Mesenchymal stem cell (in vitro differentiated cells and primary cell): Measurements from ENCODE around the gene FRMD4A.

Experiments
- DNase-seq: peaks from one replicate; pipeline ENCODE4 v3.0.0-alpha.2; 2013
- H2AFZ ChIP-seq: one replicate; pipeline ENCODE4 v1.6.1; 2013; ENCODE audit warnings: low read depth, mild to moderate bottlenecking, control low read depth, inconsistent platforms, low read length, moderate library complexity
- H2AK5ac ChIP-seq: 2 replicates; pipeline ENCODE4 v1.6.1; 2013; ENCODE audit warnings: low read length, moderate library complexity, mild to moderate bottlenecking, inconsistent platforms; ENCODE audit not compliant: severe bottlenecking
- H2BK120ac ChIP-seq: one replicate; pipeline ENCODE4 v1.6.1; 2013; ENCODE audit warnings: low read depth, mild to moderate bottlenecking, inconsistent platforms, low read length, moderate library complexity
- H2BK12ac ChIP-seq, 2 experiments: one replicate each; pipeline ENCODE4 v1.6.1; 2013; ENCODE audit warnings: inconsistent platforms in 2 of 2, low read length in 2 of 2, mild to moderate bottlenecking in 2 of 2, moderate library complexity in 2 of 2, control low read depth in 1 of 2
- H2BK15ac ChIP-seq: one replicate; pipeline ENCODE4 v1.6.1; 2013; ENCODE audit warnings: mild to moderate bottlenecking, low read depth, inconsistent platforms; ENCODE audit not compliant: poor library complexity, severe bottlenecking
- H2BK5ac ChIP-seq: 2 replicates; pipeline ENCODE4 v1.6.1; 2013; ENCODE audit warnings: low read depth, mild to moderate bottlenecking, low read length, control low read depth, inconsistent platforms; ENCODE audit not compliant: poor library complexity, severe bottlenecking
- H3K14ac ChIP-seq, 2 experiments: one replicate each; pipeline ENCODE4 v1.6.1; 2013; ENCODE audit warnings: inconsistent platforms in 2 of 2, low read length in 2 of 2, control low read depth in 1 of 2, mild to moderate bottlenecking in 1 of 2, moderate library complexity in 1 of 2
- H3K18ac ChIP-seq, 2 experiments: one replicate each; pipeline ENCODE4 v1.6.1; 2013; ENCODE audit warnings: inconsistent platforms in 2 of 2, low read length in 2 of 2, control low read depth in 1 of 2, low read depth in 1 of 2, mild to moderate bottlenecking in 1 of 2
- H3K23ac ChIP-seq, 2 experiments: one replicate each; pipeline ENCODE4 v1.6.1; 2013; ENCODE audit warnings: inconsistent platforms in 2 of 2, low read length in 2 of 2, mild to moderate bottlenecking in 2 of 2, moderate library complexity in 2 of 2, control low read depth in 1 of 2
- H3K27ac ChIP-seq: 2 replicates; pipeline ENCODE4 v1.5.1; 2013; ENCODE audit warnings: mild to moderate bottlenecking, moderate library complexity, low read length, control low read depth, inconsistent platforms; ENCODE audit not compliant: poor library complexity, severe bottlenecking
- H3K27me3 ChIP-seq, 2 experiments: 2 replicates each; pipeline versions ENCODE4 v1.6.1 to v1.7.0; 2013; ENCODE audit warnings: low read length in 2 of 2, mild to moderate bottlenecking in 2 of 2, moderate library complexity in 2 of 2, control low read depth in 1 of 2, inconsistent platforms in 1 of 2; ENCODE audit not compliant: control insufficient read depth in 1 of 2, insufficient read depth in 1 of 2
- H3K36me3 ChIP-seq, 2 experiments: 2 replicates each; pipeline versions ENCODE4 v1.6.1 to v1.7.0; 2013; ENCODE audit warnings: low read length in 2 of 2, control low read depth in 1 of 2, inconsistent platforms in 1 of 2, low read depth in 1 of 2, mild to moderate bottlenecking in 1 of 2; ENCODE audit not compliant: insufficient read depth in 2 of 2, control insufficient read depth in 1 of 2
- H3K4ac ChIP-seq, 2 experiments: one replicate each; pipeline ENCODE4 v1.6.1; 2013; ENCODE audit warnings: inconsistent platforms in 2 of 2, low read length in 2 of 2, mild to moderate bottlenecking in 2 of 2, moderate library complexity in 2 of 2, control low read depth in 1 of 2, low read depth in 1 of 2
- H3K4me1 ChIP-seq: 2 replicates; pipeline ENCODE4 v1.6.1; 2013; ENCODE audit warnings: low read depth, low read length, control low read depth; ENCODE audit not compliant: control insufficient read depth, insufficient read depth
- H3K4me2 ChIP-seq: 2 replicates; pipeline ENCODE4 v1.6.1; 2013; ENCODE audit warnings: low read length, mild to moderate bottlenecking, inconsistent platforms; ENCODE audit not compliant: poor library complexity, severe bottlenecking
- H3K4me3 ChIP-seq, 2 experiments: 2 replicates each; pipeline versions ENCODE4 v1.5.1 to v1.7.0; 2013; ENCODE audit warnings: low read length in 2 of 2, mild to moderate bottlenecking in 2 of 2, control low read depth in 1 of 2, low read depth in 1 of 2; ENCODE audit not compliant: insufficient read depth in 1 of 2
- H3K79me1 ChIP-seq: replicated peaks from 2 replicates; pipeline ENCODE4 v1.6.1; 2013; ENCODE audit warnings: mild to moderate bottlenecking, control low read depth, low read length, inconsistent platforms; ENCODE audit not compliant: poor library complexity, severe bottlenecking
- H3K9ac ChIP-seq: 2 replicates; pipeline ENCODE4 v1.7.0; 2013; ENCODE audit warnings: mild to moderate bottlenecking, low read length, moderate library complexity
- H3K9me3 ChIP-seq: 2 replicates; pipeline ENCODE4 v1.7.0; 2013; ENCODE audit warnings: mild to moderate bottlenecking, low read length; ENCODE audit not compliant: control insufficient read depth
- H4K8ac ChIP-seq: one replicate; pipeline ENCODE4 v1.6.1; 2013; ENCODE audit warnings: inconsistent platforms, mild to moderate bottlenecking, low read length, moderate library complexity
- H4K91ac ChIP-seq: one replicate; pipeline ENCODE4 v1.6.1; 2013; ENCODE audit warnings: mild to moderate bottlenecking, low read length, inconsistent platforms
- WGBS: methylation state at CpG from one replicate; pipeline ENCODE4 v1.1.7; 2013; ENCODE audit warnings: mixed read lengths; 5-methylcytosine and 5-hydroxymethylcytosine counted together

FRMD4A gene

DNA sequence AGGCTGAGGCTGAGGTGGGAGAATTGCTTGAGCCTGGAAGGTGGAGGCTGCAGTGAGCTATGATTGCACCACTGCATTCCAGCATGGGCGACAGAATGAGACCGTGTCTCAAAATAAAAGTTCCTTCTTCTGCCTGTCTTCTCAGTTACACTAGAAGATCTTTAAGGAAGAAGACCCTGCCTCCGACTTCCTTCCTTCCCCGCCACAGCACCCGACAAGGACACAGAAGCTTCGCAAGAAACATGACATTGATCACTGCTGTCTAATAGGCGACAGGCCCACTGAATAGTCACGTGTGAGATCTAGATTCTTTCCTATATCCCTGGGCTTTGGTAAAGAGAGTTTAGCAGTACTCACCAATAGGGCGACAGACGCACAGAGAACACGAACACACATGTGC lies 625.8 kb downstream of the FRMD4A start:
- Histone ChIP-seq H2BK5ac (no peak overlapping the region), H3K9me3 (no peaks in the 10 kb centered on the region), H3K79me1 (peaks cover 5% of the 10 kb centered on the region)

DNA sequence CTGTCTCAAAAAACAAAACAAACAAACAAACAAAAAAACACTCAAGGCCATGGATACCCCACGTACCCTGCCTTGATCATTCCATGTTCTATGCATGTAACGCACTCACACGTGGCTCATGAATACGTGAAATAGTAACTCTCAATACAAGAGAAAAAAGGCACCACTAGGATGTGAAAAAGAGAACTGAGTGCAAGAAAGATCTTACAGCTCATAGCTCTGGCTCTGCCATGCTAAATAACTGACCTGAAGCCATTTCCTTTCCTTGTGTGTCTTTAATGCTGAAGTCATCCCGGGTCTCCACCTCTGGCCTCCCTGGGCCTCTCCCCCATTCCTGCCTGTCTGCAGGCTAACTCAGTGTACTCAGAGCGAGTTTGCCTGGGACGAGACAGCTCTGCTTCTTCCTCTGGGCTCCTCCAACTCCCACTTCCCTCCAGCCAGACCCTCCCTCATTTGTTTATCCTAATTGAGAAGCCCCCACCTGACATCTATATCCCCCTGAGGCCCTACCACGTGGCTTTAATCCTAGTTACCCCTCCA lies 626.7 kb downstream of the FRMD4A start:
- 86% methylated on average over 8 of the region's 8 CpGs for whole genome bisulfite sequencing
- no peak overlapping the region for H3K23ac ChIP-seq

More for the DNA sequence above, 625.8 kb downstream of the FRMD4A start:
- Histone ChIP-seq H3K4ac (no peak overlapping the region), H2BK12ac (no peak overlapping the region), H4K91ac (no peak overlapping the region), H3K27me3 (no peaks in the 10 kb centered on the region), H3K9ac (no peak overlapping the region), H3K36me3 (peaks cover 16 to 42% of the 10 kb centered on the region in 2 experiments), H3K27ac (peak overlapping the region; percentile 6), H3K23ac (no peak overlapping the region), H2BK120ac (no peak overlapping the region), H2AK5ac (no peak overlapping the region), H3K4me2 (peak overlapping the region; percentile 86), H3K4me3 (peak overlapping the region; percentile 38 to 86), H3K14ac (no peak overlapping the region), H3K4me1 (peaks cover 34% of the 10 kb centered on the region), H3K18ac (no peak overlapping the region), H2BK15ac (no peak overlapping the region), H4K8ac (no peak overlapping the region), H2AFZ (no peak overlapping the region)
- 86% methylated on average over 11 of the region's 11 CpGs for WGBS
- DNase-seq, result no peak

DNA sequence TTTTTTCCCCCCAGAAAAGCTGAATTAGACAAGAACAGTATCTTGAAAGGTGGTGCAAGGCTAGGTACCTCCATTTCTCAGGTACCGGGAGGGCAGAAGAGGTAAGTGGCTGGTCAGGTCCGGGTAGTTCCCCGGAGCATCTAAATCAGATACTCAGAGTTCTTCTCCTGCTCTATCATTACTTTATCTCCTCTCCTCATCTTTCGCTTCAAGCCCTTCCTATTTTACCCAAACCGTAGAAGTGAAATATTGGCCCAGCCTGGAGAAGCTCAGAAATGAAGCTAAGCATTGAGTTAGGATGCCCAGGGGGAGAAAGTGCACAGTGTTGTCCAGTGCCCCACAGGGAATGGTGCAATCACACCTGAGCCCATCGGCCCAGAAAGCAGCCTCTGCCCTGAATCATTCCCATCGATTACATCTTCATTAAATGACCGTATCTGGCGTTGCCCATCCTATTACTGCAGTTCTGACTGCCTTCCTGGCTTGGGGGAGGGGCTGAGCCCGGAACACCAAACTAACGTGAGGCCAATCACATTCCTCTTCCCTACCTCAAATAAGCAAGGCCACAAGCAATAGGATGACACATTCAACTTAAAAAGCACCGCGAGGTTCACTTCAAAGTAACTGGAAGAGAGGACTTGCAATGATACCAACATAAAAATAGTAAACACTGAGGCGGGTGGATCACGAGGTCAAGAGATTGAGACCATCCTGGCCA lies 627.5 kb downstream of the FRMD4A start:
- 90% methylated on average over 13 of the region's 15 CpGs for WGBS
- no peaks in the 10 kb centered on the region for H3K27me3 ChIP-seq
- peaks cover 34% of the 10 kb centered on the region for H3K4me1 ChIP-seq
- H4K91ac ChIP-seq, result no peak overlapping the region
- H3K27ac ChIP-seq, result no peak overlapping the region
- H3K36me3 ChIP-seq, result peaks cover 27 to 57% of the 10 kb centered on the region in 2 experiments
- H3K4ac ChIP-seq, result no peak overlapping the region
- H2BK15ac ChIP-seq, result no peak overlapping the region
- no peak overlapping the region for H3K14ac ChIP-seq
- no peak overlapping the region for H4K8ac ChIP-seq
- peak overlapping the region; percentile 9 for H3K4me2 ChIP-seq
- peak overlapping the region in 1 of 2 experiments; percentile 14 for H3K23ac ChIP-seq
- H2BK120ac ChIP-seq, result no peak overlapping the region
- peak overlapping the region; percentile 2 for H2AK5ac ChIP-seq
- peaks cover 12% of the 10 kb centered on the region for H3K79me1 ChIP-seq
- H3K18ac ChIP-seq, result no peak overlapping the region
- no peak overlapping the region for H2AFZ ChIP-seq
- no peak overlapping the region for H2BK5ac ChIP-seq
- no peak overlapping the region for H3K9ac ChIP-seq
- H3K4me3 ChIP-seq, result no peak overlapping the region
- H3K9me3 ChIP-seq, result no peaks in the 10 kb centered on the region
- H2BK12ac ChIP-seq, result no peak overlapping the region
- no peak for DNase-seq

More for the DNA sequence above, 626.7 kb downstream of the FRMD4A start:
- Histone ChIP-seq H3K4me2 (peak overlapping the region; percentile 86), H3K4me3 (no peak overlapping the region), H3K27ac (peak overlapping the region; percentile 24), H4K91ac (no peak overlapping the region), H2AFZ (no peak overlapping the region), H2BK120ac (no peak overlapping the region), H2BK15ac (no peak overlapping the region), H2BK12ac (no peak overlapping the region), H3K36me3 (peaks cover 22 to 50% of the 10 kb centered on the region in 2 experiments), H3K14ac (no peak overlapping the region), H3K4me1 (peaks cover 34% of the 10 kb centered on the region), H3K9me3 (no peaks in the 10 kb centered on the region), H3K18ac (peak overlapping the region in 1 of 2 experiments; percentile 14), H2AK5ac (peak overlapping the region; percentile 15), H4K8ac (no peak overlapping the region), H3K9ac (no peak overlapping the region), H3K79me1 (peaks cover 10% of the 10 kb centered on the region), H3K4ac (peak overlapping the region in 1 of 2 experiments; percentile 15), H2BK5ac (no peak overlapping the region), H3K27me3 (no peaks in the 10 kb centered on the region)
- DNase-seq, result no peak

DNA sequence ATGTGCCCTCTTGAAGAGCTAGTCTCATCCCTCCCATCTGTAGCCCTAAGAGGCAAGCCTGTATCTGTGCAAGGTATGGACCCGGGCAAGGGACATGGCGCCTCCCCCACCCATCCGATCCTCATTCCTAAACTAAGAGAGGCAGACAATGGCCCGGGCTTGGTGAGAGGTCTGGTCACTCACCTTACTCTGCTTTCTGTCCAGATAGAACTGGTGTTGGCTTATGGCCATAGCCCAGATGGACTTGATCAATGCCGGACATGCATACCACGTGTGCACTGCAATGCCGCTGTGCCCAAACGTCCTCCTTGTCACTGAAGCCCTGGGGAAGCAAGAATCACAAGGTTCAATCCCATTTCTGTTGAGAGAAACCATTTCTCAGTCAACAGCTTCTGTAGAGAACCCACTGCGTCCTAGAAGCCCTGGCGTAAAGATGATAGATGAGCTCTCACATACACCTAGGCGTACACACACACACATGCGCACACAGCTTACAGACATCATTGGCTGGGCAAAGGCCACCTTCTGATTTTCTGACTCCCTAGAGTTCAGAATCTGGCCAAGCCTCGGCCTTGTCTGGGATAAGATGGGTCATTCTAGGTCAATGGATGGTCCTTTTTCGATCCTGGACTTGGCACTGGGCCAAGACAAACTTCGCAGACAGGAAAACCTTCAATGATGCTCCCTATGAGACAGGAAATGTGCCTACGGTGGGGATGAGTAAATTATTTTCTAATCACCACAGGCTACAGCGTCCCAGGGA lies 629.4 kb downstream of the FRMD4A start:
- Histone ChIP-seq H2BK12ac (no peak overlapping the region), H2BK5ac (no peak overlapping the region)
- 93% methylated on average over 17 of the region's 17 CpGs for WGBS

More for the DNA sequence above, 629.4 kb downstream of the FRMD4A start:
- no peak overlapping the region for H3K4me3 ChIP-seq
- DNase-seq, result no peak
- H3K18ac ChIP-seq, result peak overlapping the region in 1 of 2 experiments; percentile 23
- peaks cover 31% of the 10 kb centered on the region for H3K4me1 ChIP-seq
- H4K8ac ChIP-seq, result no peak overlapping the region
- no peaks in the 10 kb centered on the region for H3K9me3 ChIP-seq
- no peak overlapping the region for H3K9ac ChIP-seq
- H2AFZ ChIP-seq, result no peak overlapping the region
- H4K91ac ChIP-seq, result no peak overlapping the region
- H3K4ac ChIP-seq, result no peak overlapping the region
- no peak overlapping the region for H3K4me2 ChIP-seq
- no peak overlapping the region for H2BK15ac ChIP-seq
- no peaks in the 10 kb centered on the region for H3K27me3 ChIP-seq
- peaks cover 12% of the 10 kb centered on the region for H3K79me1 ChIP-seq
- H3K36me3 ChIP-seq, result peaks cover 40 to 75% of the 10 kb centered on the region in 2 experiments
- H3K14ac ChIP-seq, result no peak overlapping the region
- no peak overlapping the region for H2AK5ac ChIP-seq
- no peak overlapping the region for H2BK120ac ChIP-seq
- peak overlapping the region in 1 of 2 experiments; percentile 15 for H3K23ac ChIP-seq
- H3K27ac ChIP-seq, result peak overlapping the region; percentile 8
